Mesothelial cell of epicardium (in vitro differentiated cells): ENCODE measurements around the gene TRAF3. TPM values are rescaled to one million over a fixed set of nuclear protein-coding genes. Genes with fewer than 3 reads are reported as not detected.

ENCODE experiments used
- DNase-seq, 2 experiments: peaks; one replicate each; pipeline ENCODE4 v3.0.0; 2021; ENCODE audit warnings: low spot score in 2 of 2; ENCODE audit not compliant: unreplicated experiment in 2 of 2
- H3K27ac Mint-ChIP-seq: 2 replicates; pipeline ENCODE4 v1.8.0; 2021; ENCODE audit warnings: mixed read lengths
- H3K27me3 Mint-ChIP-seq: 2 replicates; pipeline ENCODE4 v1.8.0; 2021; ENCODE audit warnings: low read depth, mixed read lengths
- H3K36me3 Mint-ChIP-seq: 2 replicates; pipeline ENCODE4 v1.8.0; 2021; ENCODE audit warnings: mixed read lengths
- H3K4me1 Mint-ChIP-seq: 2 replicates; pipeline ENCODE4 v1.8.0; 2021; ENCODE audit warnings: mixed read lengths
- H3K4me3 Mint-ChIP-seq: 2 replicates; pipeline ENCODE4 v1.8.0; 2021; ENCODE audit warnings: mild to moderate bottlenecking, moderate library complexity, mixed read lengths
- H3K9me3 Mint-ChIP-seq: 2 replicates; pipeline ENCODE4 v1.8.0; 2021; ENCODE audit warnings: mixed read lengths
- CTCF ChIP-seq: fragments of 200-600 bp; sonication (generic); IDR thresholded peaks from one replicate; pipeline ENCODE4 v1.5.0; 2021; ENCODE audit warnings: antibody characterized with exemption; ENCODE audit not compliant: unreplicated experiment
- total RNA-seq: library from RNA; stranded (reverse); gene quantifications from 3 replicates; pipeline ENCODE4 v1.2.1, GENCODE V29; 2021

The TRAF3 gene
- total RNA-seq, 1 donor from 2014 or later = 26.4 TPM

DNA sequence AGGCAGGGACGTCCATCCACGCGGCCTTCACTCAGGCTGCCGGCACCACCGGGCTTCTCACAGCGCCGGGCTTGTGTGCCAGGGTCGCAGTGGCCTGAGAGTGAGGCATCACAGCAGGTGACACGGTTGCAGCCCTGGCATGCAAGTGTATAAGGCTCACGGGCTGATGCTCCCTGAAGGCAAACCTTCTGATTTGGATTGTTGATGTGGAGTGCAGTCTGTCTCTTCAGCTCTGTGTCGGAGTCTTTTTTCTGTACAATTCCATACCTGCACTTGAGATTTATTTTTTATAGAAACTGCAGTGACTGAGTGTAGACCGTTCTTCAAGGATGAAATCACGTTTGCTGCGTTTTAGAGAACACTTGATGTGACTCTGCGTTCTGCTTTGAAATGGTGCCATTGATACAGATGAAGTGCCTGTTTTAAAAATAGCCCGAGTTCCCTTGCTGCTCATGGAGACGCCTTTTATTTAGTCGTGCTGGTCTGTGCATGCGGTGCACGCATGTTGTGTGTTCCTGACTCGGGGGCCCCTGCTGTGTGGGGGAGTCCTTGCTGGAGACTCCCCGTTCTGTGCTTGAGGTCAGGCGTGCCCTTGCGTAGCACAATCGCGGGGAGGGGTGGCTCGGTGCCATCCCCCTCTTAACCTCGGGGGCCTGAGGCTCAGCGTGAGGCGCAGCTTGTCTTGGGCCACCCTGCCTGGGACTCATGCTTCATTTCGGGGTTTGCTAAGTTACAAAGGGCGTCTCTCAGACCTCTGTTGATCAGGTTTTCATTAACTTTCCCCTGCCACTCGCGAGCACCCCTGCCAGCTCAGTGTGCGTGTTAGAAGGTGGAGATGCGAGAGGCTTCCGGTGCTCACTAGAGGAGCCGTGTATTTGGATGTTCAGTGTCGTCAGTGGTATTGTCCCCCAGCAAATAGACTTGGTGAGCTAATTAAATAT is 123.7 kb downstream of the TRAF3 start:
- DNase-seq = no peak
- no peak overlapping the region for H3K27ac Mint-ChIP-seq
- TF ChIP-seq CTCF = no peak

GRCh38 chr14:102901633-102902032 is 124.4 kb downstream of the TRAF3 start:
- no peaks in the 10 kb centered on the region for H3K4me1 Mint-ChIP-seq
- H3K27ac Mint-ChIP-seq = no peak overlapping the region
- TF ChIP-seq CTCF = no peak
- no peaks in the 10 kb centered on the region for H3K27me3 Mint-ChIP-seq
- no peak overlapping the region for H3K4me3 Mint-ChIP-seq
- H3K9me3 Mint-ChIP-seq = no peaks in the 10 kb centered on the region
- DNase-seq = no peak
- H3K36me3 Mint-ChIP-seq = peaks cover 28% of the 10 kb centered on the region

More for the DNA sequence above, 123.7 kb downstream of the TRAF3 start:
- Mint-ChIP-seq H3K27me3 (no peaks in the 10 kb centered on the region), H3K9me3 (no peaks in the 10 kb centered on the region), H3K4me1 (no peaks in the 10 kb centered on the region), H3K4me3 (no peak overlapping the region), H3K36me3 (peaks cover 24% of the 10 kb centered on the region)

DNA sequence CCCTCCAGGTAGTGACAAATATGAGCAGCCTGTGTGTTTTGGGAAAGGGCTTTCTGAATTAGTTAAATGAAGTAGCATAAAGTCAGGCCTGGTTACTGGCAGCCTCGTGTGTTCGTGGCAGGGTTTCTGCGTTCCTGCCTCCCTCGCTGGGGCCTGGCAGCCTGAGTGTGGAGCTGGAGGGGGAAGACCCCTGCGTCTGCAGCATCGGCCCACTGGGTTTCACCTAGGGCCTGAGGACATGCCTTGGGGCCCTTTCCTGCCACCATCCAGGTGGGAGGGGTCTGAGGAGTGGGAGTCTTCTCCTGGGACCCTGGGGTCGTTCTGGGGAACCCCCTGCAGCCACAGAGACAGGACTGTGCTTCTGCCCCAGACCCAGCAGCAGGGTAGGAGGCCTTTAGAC is 124.8 kb downstream of the TRAF3 start:
- Mint-ChIP-seq H3K4me1 (no peaks in the 10 kb centered on the region), H3K36me3 (peaks cover 31% of the 10 kb centered on the region), H3K27ac (no peak overlapping the region), H3K9me3 (no peaks in the 10 kb centered on the region), H3K27me3 (no peaks in the 10 kb centered on the region), H3K4me3 (no peak overlapping the region)
- DNase-seq = no peak
- TF ChIP-seq CTCF = no peak

DNA sequence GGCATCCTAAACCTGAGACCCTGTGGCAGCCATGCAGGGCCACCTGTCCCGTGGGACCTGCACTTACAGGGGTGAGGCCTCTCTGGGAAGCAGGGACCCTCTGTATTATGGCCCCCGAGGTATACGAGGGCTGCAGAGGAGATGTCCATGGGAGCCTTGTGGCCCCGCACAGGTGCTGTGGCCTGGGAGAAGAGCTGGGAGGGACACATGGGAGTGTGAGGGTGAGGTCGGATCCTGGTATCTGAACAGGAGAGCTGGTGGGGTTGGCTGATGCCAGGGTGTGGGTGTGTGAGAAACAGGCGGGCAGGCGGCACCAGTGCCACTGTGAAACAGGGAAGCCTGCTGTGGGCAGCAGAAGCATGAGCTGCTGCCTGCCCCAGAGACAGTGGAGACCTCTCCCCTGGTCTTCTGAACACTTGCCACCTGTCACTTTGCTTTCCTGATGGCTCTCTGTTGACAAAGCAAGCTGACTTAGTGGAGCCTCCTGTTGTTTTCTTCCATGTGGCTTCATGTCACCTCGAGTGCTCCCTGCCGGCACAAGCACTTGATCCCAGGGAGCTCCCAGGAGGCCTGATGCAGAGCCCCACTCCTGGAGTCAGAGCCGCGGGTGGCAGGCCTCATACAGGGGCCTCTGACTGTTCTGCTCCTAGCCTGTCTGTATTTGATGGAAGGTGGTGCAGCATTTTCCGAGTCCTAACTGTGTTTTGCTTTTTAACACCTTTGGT is 125.4 kb downstream of the TRAF3 start:
- H3K4me1 Mint-ChIP-seq = no peaks in the 10 kb centered on the region
- no peak overlapping the region for H3K4me3 Mint-ChIP-seq
- no peaks in the 10 kb centered on the region for H3K27me3 Mint-ChIP-seq
- no peak for TF ChIP-seq CTCF
- no peaks in the 10 kb centered on the region for H3K9me3 Mint-ChIP-seq
- H3K27ac Mint-ChIP-seq = no peak overlapping the region
- DNase-seq = no peak
- H3K36me3 Mint-ChIP-seq = peaks cover 33% of the 10 kb centered on the region

DNA sequence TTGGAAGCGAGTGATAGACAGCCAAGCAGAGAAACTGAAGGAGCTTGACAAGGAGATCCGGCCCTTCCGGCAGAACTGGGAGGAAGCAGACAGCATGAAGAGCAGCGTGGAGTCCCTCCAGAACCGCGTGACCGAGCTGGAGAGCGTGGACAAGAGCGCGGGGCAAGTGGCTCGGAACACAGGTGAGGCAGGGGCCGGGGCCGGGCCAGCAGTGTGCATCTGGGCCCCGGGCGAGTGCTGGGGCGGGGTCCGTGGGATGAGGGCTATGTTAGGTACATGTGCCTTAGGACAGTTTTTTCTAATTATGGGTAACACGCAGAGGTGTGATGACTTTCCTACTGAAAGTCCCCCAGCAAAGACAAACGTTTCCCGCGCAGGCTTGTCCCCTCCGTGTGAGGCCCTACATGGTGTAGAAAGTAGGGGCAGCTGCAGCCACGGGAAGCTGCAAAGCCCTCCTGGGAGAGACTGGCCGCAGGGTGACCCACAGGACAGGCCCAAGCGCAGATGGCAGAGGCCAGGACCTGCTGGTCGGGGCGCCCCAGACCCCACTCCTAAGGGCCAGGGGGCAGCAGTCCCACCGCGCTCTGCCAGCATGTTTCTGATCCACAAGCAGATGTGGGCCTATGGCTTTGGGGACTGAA is 126.1 kb downstream of the TRAF3 start:
- Mint-ChIP-seq H3K27ac (no peak overlapping the region), H3K36me3 (peaks cover 34% of the 10 kb centered on the region), H3K4me1 (no peaks in the 10 kb centered on the region), H3K27me3 (no peaks in the 10 kb centered on the region), H3K9me3 (no peaks in the 10 kb centered on the region), H3K4me3 (no peak overlapping the region)
- no peak for DNase-seq
- TF ChIP-seq CTCF = no peak
